Measurements from ENCODE around the gene CDK15.

The CDK15 gene

GRCh38 chr2:201781557-201782051 is 24.7 kb upstream of the CDK15 start:
- H3K36me3 ChIP-seq (ENCODE audit: insufficient read depth, low read length), result no peaks in the 10 kb centered on the region
- peak overlapping the region; percentile 83 for H3K4me3 ChIP-seq
- TF ChIP-seq FOXP2 (optimal IDR thresholded peaks at IDR 0.05; ENCODE audit: control extremely low read depth, extremely low read length, insufficient read depth) (no peak), EZH2 (IDR thresholded peaks at IDR 0.05) (no peak), POLR2AphosphoS5 (IDR thresholded peaks at IDR 0.05; ENCODE audit: borderline replicate concordance, low read depth, low read length) (no peak)
- H3K27ac ChIP-seq, result no peak overlapping the region
- H3K9ac ChIP-seq (ENCODE audit: insufficient read length), result peak overlapping the region; percentile 82
- no peak for DNase-seq (ENCODE audit: low read depth, low spot score)
- H3K9me3 ChIP-seq (ENCODE audit: low read depth, low read length), result no peaks in the 10 kb centered on the region

GRCh38 chr2:201784563-201784962 is 21.8 kb upstream of the CDK15 start:
- Histone ChIP-seq H3K9me3 (ENCODE audit: low read depth, low read length) (no peaks in the 10 kb centered on the region), H3K27ac (no peak overlapping the region), H3K36me3 (ENCODE audit: insufficient read depth, low read length) (no peaks in the 10 kb centered on the region), H3K9ac (ENCODE audit: insufficient read length) (no peak overlapping the region), H3K4me3 (no peak overlapping the region)
- no peak for TF ChIP-seq EZH2 (IDR thresholded peaks at IDR 0.05)
- no peak for TF ChIP-seq FOXP2 (optimal IDR thresholded peaks at IDR 0.05; ENCODE audit: control extremely low read depth, extremely low read length, insufficient read depth)
- TF ChIP-seq POLR2AphosphoS5 (IDR thresholded peaks at IDR 0.05; ENCODE audit: borderline replicate concordance, low read depth, low read length), result no peak
- no peak for DNase-seq (ENCODE audit: low read depth, low spot score)

GRCh38 chr2:201785135-201785534 is 21.2 kb upstream of the CDK15 start:
- no peak for DNase-seq (ENCODE audit: low read depth, low spot score)
- Histone ChIP-seq H3K27ac (no peak overlapping the region), H3K9me3 (ENCODE audit: low read depth, low read length) (no peaks in the 10 kb centered on the region), H3K4me3 (no peak overlapping the region), H3K36me3 (ENCODE audit: insufficient read depth, low read length) (no peaks in the 10 kb centered on the region), H3K9ac (ENCODE audit: insufficient read length) (no peak overlapping the region)
- no peak for TF ChIP-seq EZH2 (IDR thresholded peaks at IDR 0.05)
- TF ChIP-seq FOXP2 (optimal IDR thresholded peaks at IDR 0.05; ENCODE audit: control extremely low read depth, extremely low read length, insufficient read depth), result no peak
- no peak for TF ChIP-seq POLR2AphosphoS5 (IDR thresholded peaks at IDR 0.05; ENCODE audit: borderline replicate concordance, low read depth, low read length)

- no peaks in the 10 kb centered on the region for H3K36me3 ChIP-seq (ENCODE audit: insufficient read depth, low read length)
- no peaks in the 10 kb centered on the region for H3K9me3 ChIP-seq (ENCODE audit: low read depth, low read length)
- H3K4me3 ChIP-seq, result no peak overlapping the region
- no peak overlapping the region for H3K27ac ChIP-seq
- DNase-seq (ENCODE audit: low read depth, low spot score), result no peak
- H3K9ac ChIP-seq (ENCODE audit: insufficient read length), result no peak overlapping the region
- TF ChIP-seq FOXP2 (optimal IDR thresholded peaks at IDR 0.05; ENCODE audit: control extremely low read depth, extremely low read length, insufficient read depth) (no peak), EZH2 (IDR thresholded peaks at IDR 0.05) (no peak), POLR2AphosphoS5 (IDR thresholded peaks at IDR 0.05; ENCODE audit: borderline replicate concordance, low read depth, low read length) (no peak)
These were observed 19.9 kb upstream of the CDK15 start for GRCh38 chr2:201786471-201786870.

GRCh38 chr2:201788371-201788770 is 18.0 kb upstream of the CDK15 start:
- TF ChIP-seq POLR2AphosphoS5 (IDR thresholded peaks at IDR 0.05; ENCODE audit: borderline replicate concordance, low read depth, low read length) (no peak), FOXP2 (optimal IDR thresholded peaks at IDR 0.05; ENCODE audit: control extremely low read depth, extremely low read length, insufficient read depth) (no peak), EZH2 (IDR thresholded peaks at IDR 0.05) (no peak)
- Histone ChIP-seq H3K9me3 (ENCODE audit: low read depth, low read length) (no peaks in the 10 kb centered on the region), H3K4me3 (no peak overlapping the region), H3K36me3 (ENCODE audit: insufficient read depth, low read length) (no peaks in the 10 kb centered on the region), H3K27ac (no peak overlapping the region), H3K9ac (ENCODE audit: insufficient read length) (no peak overlapping the region)
- no peak for DNase-seq (ENCODE audit: low read depth, low spot score)

GRCh38 chr2:201789395-201789794 is 16.9 kb upstream of the CDK15 start:
- no peak for TF ChIP-seq FOXP2 (optimal IDR thresholded peaks at IDR 0.05; ENCODE audit: control extremely low read depth, extremely low read length, insufficient read depth)
- TF ChIP-seq EZH2 (IDR thresholded peaks at IDR 0.05), result no peak
- no peak for TF ChIP-seq POLR2AphosphoS5 (IDR thresholded peaks at IDR 0.05; ENCODE audit: borderline replicate concordance, low read depth, low read length)
- Histone ChIP-seq H3K4me3 (no peak overlapping the region), H3K36me3 (ENCODE audit: insufficient read depth, low read length) (no peaks in the 10 kb centered on the region), H3K27ac (no peak overlapping the region), H3K9ac (ENCODE audit: insufficient read length) (no peak overlapping the region), H3K9me3 (ENCODE audit: low read depth, low read length) (no peaks in the 10 kb centered on the region)
- no peak for DNase-seq (ENCODE audit: low read depth, low spot score)

- no peak for DNase-seq (ENCODE audit: low read depth, low spot score)
- TF ChIP-seq FOXP2 (optimal IDR thresholded peaks at IDR 0.05; ENCODE audit: control extremely low read depth, extremely low read length, insufficient read depth), result no peak
- no peak for TF ChIP-seq POLR2AphosphoS5 (IDR thresholded peaks at IDR 0.05; ENCODE audit: borderline replicate concordance, low read depth, low read length)
- TF ChIP-seq EZH2 (IDR thresholded peaks at IDR 0.05), result no peak
- Histone ChIP-seq H3K9ac (ENCODE audit: insufficient read length) (no peak overlapping the region), H3K4me3 (no peak overlapping the region), H3K36me3 (ENCODE audit: insufficient read depth, low read length) (no peaks in the 10 kb centered on the region), H3K27ac (no peak overlapping the region), H3K9me3 (ENCODE audit: low read depth, low read length) (no peaks in the 10 kb centered on the region)
These were observed 16.0 kb upstream of the CDK15 start for GRCh38 chr2:201790291-201790690.

GRCh38 chr2:201790989-201791388 is 15.3 kb upstream of the CDK15 start:
- Histone ChIP-seq H3K9me3 (ENCODE audit: low read depth, low read length) (no peaks in the 10 kb centered on the region), H3K36me3 (ENCODE audit: insufficient read depth, low read length) (no peaks in the 10 kb centered on the region), H3K4me3 (no peak overlapping the region), H3K27ac (no peak overlapping the region), H3K9ac (ENCODE audit: insufficient read length) (no peak overlapping the region)
- TF ChIP-seq POLR2AphosphoS5 (IDR thresholded peaks at IDR 0.05; ENCODE audit: borderline replicate concordance, low read depth, low read length) (no peak), FOXP2 (optimal IDR thresholded peaks at IDR 0.05; ENCODE audit: control extremely low read depth, extremely low read length, insufficient read depth) (no peak), EZH2 (IDR thresholded peaks at IDR 0.05) (no peak)
- no peak for DNase-seq (ENCODE audit: low read depth, low spot score)

- no peak for DNase-seq (ENCODE audit: low read depth, low spot score)
- no peak overlapping the region for H3K27ac ChIP-seq
- no peak for TF ChIP-seq POLR2AphosphoS5 (IDR thresholded peaks at IDR 0.05; ENCODE audit: borderline replicate concordance, low read depth, low read length)
- TF ChIP-seq EZH2 (IDR thresholded peaks at IDR 0.05), result no peak
- no peak for TF ChIP-seq FOXP2 (optimal IDR thresholded peaks at IDR 0.05; ENCODE audit: control extremely low read depth, extremely low read length, insufficient read depth)
- no peaks in the 10 kb centered on the region for H3K36me3 ChIP-seq (ENCODE audit: insufficient read depth, low read length)
- no peak overlapping the region for H3K9ac ChIP-seq (ENCODE audit: insufficient read length)
- H3K9me3 ChIP-seq (ENCODE audit: low read depth, low read length), result no peaks in the 10 kb centered on the region
- H3K4me3 ChIP-seq, result no peak overlapping the region
These were observed 12.7 kb upstream of the CDK15 start for GRCh38 chr2:201793631-201794030.
